ENCODE results near the gene ERN1.
"Not testable (repeated sequence)": the region's sequence is repeated elsewhere in the genome, so short reads cannot be mapped to it uniquely, and the experiment has no call there.

Gene ERN1

GRCh38 chr17:64009571-64010402 is 120.2 kb downstream of the ERN1 start:
- ATAC-seq (replicated peaks) (no peak), DNase-seq (no peak)
- peak overlapping the region; percentile 59 for H3K27ac Mint-ChIP-seq
- no peak overlapping the region for H3K4me3 Mint-ChIP-seq
- no peaks in the 10 kb centered on the region for H3K9me3 Mint-ChIP-seq
- no peaks in the 10 kb centered on the region for H3K27me3 Mint-ChIP-seq
- H3K36me3 Mint-ChIP-seq, result peaks cover 21 to 25% of the 10 kb centered on the region in 2 donors
- H3K4me1 Mint-ChIP-seq, result peaks cover 43 to 81% of the 10 kb centered on the region in 2 donors

- H3K9me3 Mint-ChIP-seq, result no peaks in the 10 kb centered on the region
- peaks cover 27 to 33% of the 10 kb centered on the region in 2 donors for H3K36me3 Mint-ChIP-seq
- peaks cover 37 to 71% of the 10 kb centered on the region in 2 donors for H3K4me1 Mint-ChIP-seq
- H3K4me3 Mint-ChIP-seq, result no peak overlapping the region
- H3K27ac Mint-ChIP-seq, result peak overlapping the region; percentile 56
- ATAC-seq (replicated peaks) (no peak), DNase-seq (no peak)
- no peaks in the 10 kb centered on the region for H3K27me3 Mint-ChIP-seq
These were observed 121.1 kb downstream of the ERN1 start for GRCh38 chr17:64008830-64009229.

DNA sequence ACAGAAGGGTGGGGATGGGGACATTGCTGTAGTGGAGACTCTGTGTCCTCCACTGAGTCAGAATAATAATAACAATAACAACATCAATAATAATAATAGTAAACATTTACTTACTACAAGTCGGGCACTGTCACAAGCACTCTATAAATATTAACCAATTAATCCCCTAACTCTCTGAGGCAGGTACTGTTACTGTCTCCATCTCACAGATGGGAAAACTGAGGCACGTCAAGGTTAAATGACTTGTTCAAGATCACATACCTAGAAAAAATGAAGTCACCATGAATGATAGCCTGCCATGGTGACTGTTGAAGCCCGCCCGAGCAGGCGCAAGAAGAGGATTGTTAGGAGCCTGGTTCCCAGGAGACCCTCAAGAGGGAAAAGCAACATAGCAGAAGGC is 121.6 kb downstream of the ERN1 start:
- Mint-ChIP-seq H3K27ac (no peak overlapping the region), H3K9me3 (no peaks in the 10 kb centered on the region), H3K36me3 (peaks cover 32 to 38% of the 10 kb centered on the region in 2 donors), H3K27me3 (no peaks in the 10 kb centered on the region), H3K4me3 (no peak overlapping the region), H3K4me1 (peaks cover 37 to 69% of the 10 kb centered on the region in 2 donors)
- ATAC-seq (replicated peaks) (no peak), DNase-seq (no peak)

- H3K27ac Mint-ChIP-seq, result peak overlapping the region; percentile 68
- peaks cover 36 to 64% of the 10 kb centered on the region in 2 donors for H3K4me1 Mint-ChIP-seq
- H3K27me3 Mint-ChIP-seq, result no peaks in the 10 kb centered on the region
- DNase-seq (no peak), ATAC-seq (replicated peaks) (no peak)
- H3K4me3 Mint-ChIP-seq, result no peak overlapping the region
- H3K9me3 Mint-ChIP-seq, result no peaks in the 10 kb centered on the region
- H3K36me3 Mint-ChIP-seq, result peaks cover 34 to 42% of the 10 kb centered on the region in 2 donors
These were observed 122.1 kb downstream of the ERN1 start for GRCh38 chr17:64007838-64008282.

DNA sequence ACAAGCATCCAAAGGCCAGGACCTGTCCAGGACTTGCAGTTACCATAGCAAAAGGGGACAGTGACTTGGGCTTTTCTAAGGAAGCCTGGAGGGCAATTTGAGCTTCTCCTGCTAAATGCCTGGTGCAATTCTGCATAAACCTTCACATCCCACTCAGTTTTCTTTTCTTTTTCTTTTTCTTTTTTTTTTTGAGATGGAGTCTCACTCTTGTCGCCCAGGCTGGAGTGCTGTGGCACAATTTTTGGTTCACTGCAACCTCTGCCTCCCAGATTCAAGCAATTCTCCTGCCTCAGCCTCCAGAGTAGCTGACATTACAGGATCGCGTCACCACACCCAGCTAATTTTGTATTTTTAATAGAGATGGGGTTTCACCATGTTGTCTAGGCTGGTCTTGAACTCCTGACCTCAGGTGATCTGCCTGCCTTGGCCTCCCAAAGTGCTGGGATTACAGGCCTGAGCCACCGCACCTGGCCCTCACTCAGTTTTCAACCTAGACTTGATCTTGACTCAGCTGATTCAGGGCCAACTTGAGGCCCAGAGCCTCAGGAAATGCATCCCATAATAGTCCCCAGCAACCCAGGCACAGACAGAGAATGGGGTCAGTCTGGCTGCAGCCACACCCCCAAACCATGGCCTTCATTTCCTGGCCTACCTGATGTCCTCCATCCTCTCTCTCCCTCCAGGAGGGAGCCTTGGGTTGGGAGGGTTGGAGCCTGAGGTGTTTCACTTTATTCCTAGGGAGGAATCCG is 122.7 kb downstream of the ERN1 start:
- Mint-ChIP-seq H3K4me1 (peaks cover 36 to 64% of the 10 kb centered on the region in 2 donors), H3K27ac (peak overlapping the region; percentile 69), H3K4me3 (peak overlapping the region in 1 of 2 donors; percentile 54), H3K36me3 (peaks cover 34 to 42% of the 10 kb centered on the region in 2 donors)
- H3K27me3 Mint-ChIP-seq; ATAC-seq (replicated peaks); DNase-seq; H3K9me3 Mint-ChIP-seq: not testable (repeated sequence)

- no peaks in the 10 kb centered on the region for H3K9me3 Mint-ChIP-seq
- peaks cover 33 to 59% of the 10 kb centered on the region in 2 donors for H3K4me1 Mint-ChIP-seq
- ATAC-seq (replicated peaks) (peak; percentile 71 to 81), DNase-seq (no peak)
- peak overlapping the region; percentile 59 for H3K27ac Mint-ChIP-seq
- peaks cover 34 to 42% of the 10 kb centered on the region in 2 donors for H3K36me3 Mint-ChIP-seq
- H3K4me3 Mint-ChIP-seq, result peak overlapping the region in 1 of 2 donors; percentile 6
- H3K27me3 Mint-ChIP-seq, result no peaks in the 10 kb centered on the region
These were observed 123.4 kb downstream of the ERN1 start for GRCh38 chr17:64006361-64007088.

- DNase-seq (no peak), ATAC-seq (replicated peaks) (no peak)
- no peaks in the 10 kb centered on the region for H3K9me3 Mint-ChIP-seq
- H3K27ac Mint-ChIP-seq, result peak overlapping the region; percentile 5
- no peaks in the 10 kb centered on the region for H3K27me3 Mint-ChIP-seq
- H3K4me3 Mint-ChIP-seq, result no peak overlapping the region
- peaks cover 31 to 56% of the 10 kb centered on the region in 2 donors for H3K4me1 Mint-ChIP-seq
- peaks cover 34 to 47% of the 10 kb centered on the region in 2 donors for H3K36me3 Mint-ChIP-seq
These were observed 124.2 kb downstream of the ERN1 start for GRCh38 chr17:64005734-64006167.

- Mint-ChIP-seq H3K9me3 (no peaks in the 10 kb centered on the region), H3K27me3 (no peaks in the 10 kb centered on the region), H3K36me3 (peaks cover 34 to 47% of the 10 kb centered on the region in 2 donors), H3K4me3 (no peak overlapping the region), H3K4me1 (peaks cover 30 to 55% of the 10 kb centered on the region in 2 donors), H3K27ac (peak overlapping the region; percentile 42)
- ATAC-seq (replicated peaks) (no peak), DNase-seq (no peak)
These were observed 124.8 kb downstream of the ERN1 start for GRCh38 chr17:64004903-64005733.

- Mint-ChIP-seq H3K4me1 (peaks cover 29 to 55% of the 10 kb centered on the region in 2 donors), H3K36me3 (peaks cover 31 to 42% of the 10 kb centered on the region in 2 donors), H3K4me3 (no peak overlapping the region), H3K27ac (no peak overlapping the region), H3K9me3 (no peaks in the 10 kb centered on the region), H3K27me3 (peaks cover 2 to 5% of the 10 kb centered on the region in 2 donors)
- no peak for ATAC-seq (replicated peaks)
- DNase-seq, result no peak
These were observed 125.7 kb downstream of the ERN1 start for GRCh38 chr17:64004218-64004770.

- no peaks in the 10 kb centered on the region for H3K9me3 Mint-ChIP-seq
- H3K4me3 Mint-ChIP-seq, result no peak overlapping the region
- ATAC-seq (replicated peaks) (no peak), DNase-seq (no peak)
- H3K27me3 Mint-ChIP-seq, result peaks cover 7 to 9% of the 10 kb centered on the region in 2 donors
- peaks cover 30 to 55% of the 10 kb centered on the region in 2 donors for H3K4me1 Mint-ChIP-seq
- no peak overlapping the region for H3K27ac Mint-ChIP-seq
- H3K36me3 Mint-ChIP-seq, result peaks cover 31 to 40% of the 10 kb centered on the region in 2 donors
These were observed 126.3 kb downstream of the ERN1 start for GRCh38 chr17:64003526-64004121.

GRCh38 chr17:64002658-64003525 is 127.1 kb downstream of the ERN1 start:
- Mint-ChIP-seq H3K4me1 (peaks cover 28 to 55% of the 10 kb centered on the region in 2 donors), H3K36me3 (peaks cover 30 to 38% of the 10 kb centered on the region in 2 donors), H3K27me3 (peaks cover 9 to 10% of the 10 kb centered on the region in 2 donors), H3K4me3 (no peak overlapping the region), H3K27ac (no peak overlapping the region), H3K9me3 (no peaks in the 10 kb centered on the region)
- DNase-seq (no peak), ATAC-seq (replicated peaks) (no peak)

Measured in stimulated activated naive B cell treated with anti-CD40 and anti-IgM and Interleukin-4, amounts not matched to agents 10 μg/mL and 1 μg/mL and 100 μg/mL, for 72 hours (primary cell).